ENCODE data around the gene SHC4. TPM values are rescaled to one million over a fixed set of nuclear protein-coding genes. Genes with fewer than 3 reads are reported as not detected.

Gene SHC4
- total RNA-seq, 3 donors from 2014 or later, result 0.16 to 4.0 (median 1.3) TPM

GRCh38 chr15:48875241-48875960 is 88.3 kb downstream of the SHC4 start:
- DNase-seq (ENCODE audit: low spot score in 2 of 2), result no peak
- Histone ChIP-seq H3K27ac (no peak overlapping the region), H3K4me3 (no peak overlapping the region), H3K9me3 (no peaks in the 10 kb centered on the region), H3K4me1 (peaks cover 0 to 9% of the 10 kb centered on the region in 2 donors), H3K36me3 (no peaks in the 10 kb centered on the region), H3K27me3 (no peaks in the 10 kb centered on the region)
- intact Hi-C loops (cut with DNase I; ENCODE audit: low total_unique reads), result no loop called here
- TF ChIP-seq POLR2A (IDR thresholded peaks at IDR 0.05) (no peak), CTCF (IDR thresholded peaks at IDR 0.05) (no peak), POLR2AphosphoS5 (IDR thresholded peaks at IDR 0.05) (no peak)

GRCh38 chr15:48872632-48873031 is 91.1 kb downstream of the SHC4 start:
- H3K27ac ChIP-seq, result no peak overlapping the region
- DNase-seq (ENCODE audit: low spot score in 2 of 2), result no peak
- TF ChIP-seq CTCF (IDR thresholded peaks at IDR 0.05), result no peak
- TF ChIP-seq POLR2AphosphoS5 (IDR thresholded peaks at IDR 0.05), result no peak
- TF ChIP-seq POLR2A (IDR thresholded peaks at IDR 0.05), result no peak
- H3K4me1 ChIP-seq, result no peaks in the 10 kb centered on the region
- H3K9me3 ChIP-seq, result no peaks in the 10 kb centered on the region
- H3K27me3 ChIP-seq, result no peaks in the 10 kb centered on the region
- intact Hi-C loops (cut with DNase I; ENCODE audit: low total_unique reads), result no loop called here
- no peaks in the 10 kb centered on the region for H3K36me3 ChIP-seq
- no peak overlapping the region for H3K4me3 ChIP-seq

GRCh38 chr15:48871542-48871941 is 92.2 kb downstream of the SHC4 start:
- no peak for DNase-seq (ENCODE audit: low spot score in 2 of 2)
- no peak overlapping the region for H3K27ac ChIP-seq
- intact Hi-C loops (cut with DNase I; ENCODE audit: low total_unique reads), result no loop called here
- TF ChIP-seq CTCF (IDR thresholded peaks at IDR 0.05) (no peak), POLR2A (IDR thresholded peaks at IDR 0.05) (no peak), POLR2AphosphoS5 (IDR thresholded peaks at IDR 0.05) (no peak)
- no peaks in the 10 kb centered on the region for H3K27me3 ChIP-seq
- no peaks in the 10 kb centered on the region for H3K9me3 ChIP-seq
- H3K36me3 ChIP-seq, result no peaks in the 10 kb centered on the region
- H3K4me1 ChIP-seq, result no peaks in the 10 kb centered on the region
- H3K4me3 ChIP-seq, result no peak overlapping the region

GRCh38 chr15:48869966-48870365 is 93.8 kb downstream of the SHC4 start:
- intact Hi-C loops (cut with DNase I; ENCODE audit: low total_unique reads), result no loop called here
- Histone ChIP-seq H3K4me1 (no peaks in the 10 kb centered on the region), H3K4me3 (no peak overlapping the region), H3K27ac (no peak overlapping the region), H3K27me3 (no peaks in the 10 kb centered on the region), H3K36me3 (no peaks in the 10 kb centered on the region), H3K9me3 (no peaks in the 10 kb centered on the region)
- DNase-seq (ENCODE audit: low spot score in 2 of 2), result no peak
- no peak for TF ChIP-seq POLR2AphosphoS5 (IDR thresholded peaks at IDR 0.05)
- TF ChIP-seq CTCF (IDR thresholded peaks at IDR 0.05), result no peak
- TF ChIP-seq POLR2A (IDR thresholded peaks at IDR 0.05), result no peak

- intact Hi-C loops (cut with DNase I; ENCODE audit: low total_unique reads), result no loop called here
- no peaks in the 10 kb centered on the region for H3K9me3 ChIP-seq
- no peaks in the 10 kb centered on the region for H3K4me1 ChIP-seq
- no peaks in the 10 kb centered on the region for H3K27me3 ChIP-seq
- no peak for DNase-seq (ENCODE audit: low spot score in 2 of 2)
- no peak overlapping the region for H3K4me3 ChIP-seq
- H3K27ac ChIP-seq, result peak overlapping the region; percentile 49 to 69
- TF ChIP-seq CTCF (IDR thresholded peaks at IDR 0.05) (no peak), POLR2A (IDR thresholded peaks at IDR 0.05) (no peak), POLR2AphosphoS5 (IDR thresholded peaks at IDR 0.05) (no peak)
- H3K36me3 ChIP-seq, result no peaks in the 10 kb centered on the region
Observed at GRCh38 chr15:48868536-48868935, 95.2 kb downstream of the SHC4 start.
